DND-41 (cell line): ENCODE measurements around the gene TNFSF9.
A peak's percentile ranks its signal among the peaks of the same experiment; 100 is the strongest.

Source experiments
- ATAC-seq: fragments of 200-7000 bp; cut with Tn5 transposase; 3 replicates; pipeline ENCODE4 v1.9.1; 2021; ENCODE audit warnings: low read depth; ENCODE audit not compliant: insufficient read depth
- DNase-seq: peaks from one replicate; pipeline ENCODE4 v3.0.0-alpha.2; 2020
- H2AFZ ChIP-seq: 2 replicates; pipeline ENCODE4 v1.6.0; 2012; ENCODE audit warnings: low read depth, low read length
- H3K27ac ChIP-seq: 2 replicates; pipeline ENCODE4 v1.5.1; 2012; ENCODE audit warnings: low read length, inconsistent platforms
- H3K27me3 ChIP-seq: fragments of 200-600 bp; sonication (generic); 2 replicates; pipeline ENCODE4 v1.6.0; 2012; ENCODE audit warnings: low read length, mild to moderate bottlenecking, inconsistent platforms; ENCODE audit not compliant: insufficient read depth, poor library complexity
- H3K36me3 ChIP-seq: 2 replicates; pipeline ENCODE4 v1.5.1; 2012; ENCODE audit warnings: low read length, inconsistent platforms; ENCODE audit not compliant: insufficient read depth
- H3K4me1 ChIP-seq: 2 replicates; pipeline ENCODE4 v1.5.1; 2012; ENCODE audit warnings: mild to moderate bottlenecking, low read length; ENCODE audit not compliant: insufficient read depth
- H3K4me2 ChIP-seq: 2 replicates; pipeline ENCODE4 v1.6.0; 2012; ENCODE audit warnings: mild to moderate bottlenecking, moderate library complexity, low read length, inconsistent platforms; ENCODE audit not compliant: insufficient read depth
- H3K4me3 ChIP-seq, 2 experiments: fragments of 200-600 bp in 1 of 2; shearing (Covaris generic) in 1 of 2; 2 replicates each; pipeline ENCODE4 v1.5.1; 2012 to 2016; ENCODE audit warnings: inconsistent platforms in 2 of 2, low read length in 2 of 2, mild to moderate bottlenecking in 2 of 2, low read depth in 1 of 2, moderate library complexity in 1 of 2
- H3K79me2 ChIP-seq: 2 replicates; pipeline ENCODE4 v1.6.0; 2012; ENCODE audit warnings: low read length, inconsistent platforms; ENCODE audit not compliant: insufficient read depth
- H3K9ac ChIP-seq: 2 replicates; pipeline ENCODE4 v1.6.0; 2012; ENCODE audit warnings: low read depth, mild to moderate bottlenecking, inconsistent platforms, low read length, moderate library complexity
- H3K9me3 ChIP-seq: 2 replicates; pipeline ENCODE4 v1.5.1; 2012; ENCODE audit warnings: low read length, moderate library complexity, mild to moderate bottlenecking, inconsistent platforms; ENCODE audit not compliant: insufficient read depth, severe bottlenecking
- H4K20me1 ChIP-seq: 2 replicates; pipeline ENCODE4 v1.6.0; 2012; ENCODE audit warnings: low read length; ENCODE audit not compliant: insufficient read depth
- CTCF ChIP-seq: IDR thresholded peaks from 2 replicates; pipeline ENCODE4 v1.5.1; 2012; ENCODE audit warnings: borderline replicate concordance, low read length, moderate library complexity, mild to moderate bottlenecking; ENCODE audit not compliant: poor library complexity, severe bottlenecking; ENCODE audit errors: extremely low read depth
- EZH2 ChIP-seq: IDR thresholded peaks from 3 replicates; pipeline ENCODE4 v1.6.1; 2012; ENCODE audit warnings: borderline replicate concordance, low read depth, mild to moderate bottlenecking, moderate library complexity, low read length, inconsistent platforms; ENCODE audit not compliant: severe bottlenecking

TNFSF9 gene

DNA sequence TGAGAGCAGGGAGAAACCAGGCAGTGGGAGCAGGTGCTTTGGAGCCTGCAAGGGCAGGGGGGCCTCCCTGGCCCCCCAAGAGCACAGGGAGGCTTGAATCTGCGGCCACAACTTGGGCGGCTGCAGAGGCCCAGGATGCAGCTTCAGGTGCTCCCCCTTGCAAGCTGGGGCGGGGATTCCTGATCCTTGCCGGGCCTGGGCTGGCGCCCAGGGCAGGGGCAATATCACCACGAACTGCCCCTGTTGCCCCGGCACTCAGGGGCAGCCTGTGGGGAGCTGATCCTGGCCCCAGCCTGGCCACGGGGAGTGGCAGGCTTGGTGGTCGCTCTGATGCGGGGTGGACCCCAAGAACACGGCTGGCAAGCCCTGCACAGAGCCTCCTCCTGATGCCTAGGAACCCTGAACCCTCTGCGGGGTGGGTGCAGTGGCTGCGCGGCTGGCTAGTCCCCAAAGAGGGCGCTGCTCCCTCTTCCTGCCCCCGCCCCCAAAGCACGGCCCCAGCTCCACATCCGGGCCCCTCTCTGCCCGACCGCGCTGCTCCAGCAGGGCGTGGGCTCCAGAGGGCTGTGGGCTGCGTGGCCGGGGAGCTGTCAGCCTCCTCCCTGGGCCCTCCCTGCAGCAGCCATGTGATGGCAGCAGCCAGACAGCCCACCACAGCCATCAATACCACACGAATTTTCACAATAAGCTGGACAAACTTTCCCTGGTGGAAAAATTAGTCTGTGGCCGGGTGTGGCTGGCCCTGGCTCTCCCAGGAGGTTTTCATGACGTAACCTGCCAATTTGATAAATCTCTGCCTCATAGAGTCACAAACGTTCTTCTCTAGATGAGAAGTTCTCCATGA, 21.0 kb downstream of the TNFSF9 start:
- Histone ChIP-seq H3K79me2 (no peaks in the 10 kb centered on the region), H3K27me3 (no peaks in the 10 kb centered on the region), H3K9ac (0 out of 2 replicates have a peak overlapping the region, but pooled peaks have one; percentile 20), H3K27ac (peak overlapping the region; percentile 50), H3K9me3 (peaks cover 13% of the 10 kb centered on the region), H4K20me1 (no peaks in the 10 kb centered on the region), H3K36me3 (no peaks in the 10 kb centered on the region), H2AFZ (peak overlapping the region; percentile 70), H3K4me2 (peak overlapping the region; percentile 30), H3K4me3 (no peak overlapping the region), H3K4me1 (peaks cover 18% of the 10 kb centered on the region)
- ATAC-seq (peak; percentile 95), DNase-seq (peak; percentile 75)
- TF ChIP-seq EZH2: no peak
- peak; percentile 55 for TF ChIP-seq CTCF

DNA sequence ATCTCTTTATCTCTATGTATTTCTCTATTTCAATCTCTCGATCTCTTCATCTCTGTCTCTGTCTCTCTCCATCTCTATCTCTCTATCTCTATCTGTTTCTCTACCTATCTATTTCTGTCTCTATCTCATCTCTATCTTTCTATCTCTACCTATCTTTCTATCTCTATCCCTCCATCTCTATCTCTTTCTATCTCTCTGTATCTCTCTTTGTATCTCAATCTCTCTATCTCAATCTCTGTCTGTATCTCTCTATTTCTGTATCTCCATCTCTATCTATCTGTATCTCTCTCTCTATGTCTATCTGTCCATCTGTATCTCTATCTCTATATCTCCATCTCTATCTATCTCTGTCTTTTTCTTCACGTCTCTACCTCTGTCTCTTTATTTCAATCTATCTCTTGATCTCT, 25.2 kb downstream of the TNFSF9 start:
- Histone ChIP-seq H3K4me2 (no peak overlapping the region), H3K27ac (no peak overlapping the region), H3K9me3 (peaks cover 4% of the 10 kb centered on the region), H3K4me3 (no peak overlapping the region), H2AFZ (no peak overlapping the region), H3K36me3 (no peaks in the 10 kb centered on the region), H3K27me3 (no peaks in the 10 kb centered on the region), H3K4me1 (peaks cover 17% of the 10 kb centered on the region), H4K20me1 (no peaks in the 10 kb centered on the region), H3K9ac (no peak overlapping the region), H3K79me2 (no peaks in the 10 kb centered on the region)
- ATAC-seq: no peak
- no peak for DNase-seq
- no peak for TF ChIP-seq CTCF
- TF ChIP-seq EZH2: no peak

- ATAC-seq (no peak), DNase-seq (no peak)
- H3K27ac ChIP-seq: no peak overlapping the region
- no peaks in the 10 kb centered on the region for H3K36me3 ChIP-seq
- H3K4me1 ChIP-seq: peaks cover 15% of the 10 kb centered on the region
- H3K27me3 ChIP-seq: no peaks in the 10 kb centered on the region
- TF ChIP-seq CTCF (no peak), EZH2 (no peak)
- H3K79me2 ChIP-seq: no peaks in the 10 kb centered on the region
- no peak overlapping the region for H3K4me2 ChIP-seq
- H3K9ac ChIP-seq: no peak overlapping the region
- H3K9me3 ChIP-seq: no peaks in the 10 kb centered on the region
- H4K20me1 ChIP-seq: no peaks in the 10 kb centered on the region
- H2AFZ ChIP-seq: no peak overlapping the region
- H3K4me3 ChIP-seq: no peak overlapping the region
Measured at GRCh38 chr19:6556480-6557195, 25.8 kb downstream of the TNFSF9 start.
